ENCODE measurements around the gene ZNF76.

ZNF76 gene

GRCh38 chr6:35342258-35343091, 82.9 kb downstream of the ZNF76 start, which contains the start of gene PPARD:
TSS of gene PPARD (plus strand) at chr6:35342558. CDS start at chr6:35411088, 68,530 bp downstream.
- DNase-seq = peak; percentile 89

- no peak for DNase-seq
These were observed 83.7 kb downstream of the ZNF76 start for GRCh38 chr6:35343092-35343834.

GRCh38 chr6:35343835-35344550, 84.5 kb downstream of the ZNF76 start:
- no peak for DNase-seq

Measured in NCI-H446 treated with DMSO at 0.1 percent for 48 hours (cell line).